A172 (cell line): ENCODE data around the gene KAT2B. TPM values are rescaled to one million over a fixed set of nuclear protein-coding genes. Genes with fewer than 3 reads are reported as not detected.

ENCODE experiments used
- DNase-seq: peaks from one replicate; pipeline ENCODE4 v3.0.0-alpha.2; 2015; ENCODE audit warnings: low spot score
- total RNA-seq: library from RNA; depleted of rRNA; stranded (reverse); fragments of >200 nt; shearing (Covaris generic); gene quantifications from 2 replicates; pipeline ENCODE4 v1.2.3, GENCODE V29; 2014

Gene KAT2B
- total RNA-seq, 1 experiment from 2014 or later = 14.0 TPM

DNA sequence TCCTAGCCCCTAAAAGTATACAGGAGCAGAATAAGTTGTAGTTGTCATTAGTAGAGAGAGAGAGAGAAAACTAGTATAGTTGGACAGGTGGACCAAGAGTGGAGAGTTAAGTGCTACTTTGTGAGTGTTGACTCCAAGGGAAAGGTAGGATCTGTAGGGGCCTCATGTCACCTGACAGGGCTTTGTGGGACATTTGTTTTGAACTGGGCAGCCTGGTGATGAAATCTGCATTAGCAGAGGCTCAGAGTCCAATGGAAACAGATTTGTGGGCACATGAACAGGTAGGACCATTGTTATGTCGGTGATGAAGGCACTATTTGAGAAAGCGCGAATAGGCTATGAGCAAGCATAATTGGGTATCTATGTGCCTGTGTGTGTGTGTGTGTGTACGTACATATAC lies 102.3 kb downstream of the KAT2B start:
- DNase-seq = no peak

GRCh38 chr3:20143519-20143918 lies 103.3 kb downstream of the KAT2B start:
- DNase-seq = no peak

- no peak for DNase-seq
Measured at GRCh38 chr3:20145874-20146273, 105.6 kb downstream of the KAT2B start.

GRCh38 chr3:20146301-20146700 lies 106.1 kb downstream of the KAT2B start:
- DNase-seq = no peak

- no peak for DNase-seq
Measured at GRCh38 chr3:20147361-20147760, 107.1 kb downstream of the KAT2B start.

GRCh38 chr3:20148466-20148865 lies 108.2 kb downstream of the KAT2B start:
- no peak for DNase-seq

DNA sequence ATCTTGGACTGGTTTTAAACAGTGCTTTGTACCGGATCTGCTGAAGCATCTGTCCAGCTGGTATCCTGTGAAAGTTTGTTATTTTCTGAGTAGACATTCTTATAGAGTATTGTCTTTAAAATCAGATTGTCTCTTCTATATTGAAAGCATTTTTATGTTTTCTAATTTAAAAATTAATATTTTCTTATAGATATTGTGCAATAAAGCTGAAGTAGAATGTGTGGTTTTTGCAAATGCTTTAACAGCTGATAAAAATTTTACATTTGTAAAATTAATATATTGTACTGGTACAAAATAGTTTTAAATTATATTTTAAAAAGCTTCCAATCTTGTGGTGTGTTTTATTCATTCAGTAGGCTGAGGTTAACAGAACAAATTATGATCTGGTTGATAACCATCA lies 113.8 kb downstream of the KAT2B start:
- DNase-seq = no peak

- DNase-seq = no peak
Measured at GRCh38 chr3:20154928-20155327, 114.7 kb downstream of the KAT2B start.

DNA sequence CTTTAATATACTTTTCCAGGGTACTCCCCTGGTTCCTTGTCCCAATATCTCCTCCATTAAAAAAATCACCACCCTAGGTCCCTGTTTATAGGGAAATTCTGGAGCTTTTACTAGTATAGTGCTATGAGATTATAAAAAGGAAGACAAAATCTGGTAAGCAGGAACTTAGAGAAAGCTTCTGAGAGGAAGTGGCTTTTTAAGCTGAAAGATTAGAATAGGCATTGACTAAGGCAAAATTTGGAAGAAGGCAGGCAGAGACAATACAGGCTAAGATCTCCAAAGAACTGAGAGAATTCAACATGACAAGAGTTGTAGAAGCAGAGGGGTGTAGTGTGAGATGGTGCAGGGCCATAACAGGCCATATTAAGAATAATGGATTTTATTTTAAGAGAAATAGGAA lies 120.0 kb downstream of the KAT2B start:
- no peak for DNase-seq

- DNase-seq = no peak
Measured at GRCh38 chr3:20161714-20162113, 121.5 kb downstream of the KAT2B start.

DNA sequence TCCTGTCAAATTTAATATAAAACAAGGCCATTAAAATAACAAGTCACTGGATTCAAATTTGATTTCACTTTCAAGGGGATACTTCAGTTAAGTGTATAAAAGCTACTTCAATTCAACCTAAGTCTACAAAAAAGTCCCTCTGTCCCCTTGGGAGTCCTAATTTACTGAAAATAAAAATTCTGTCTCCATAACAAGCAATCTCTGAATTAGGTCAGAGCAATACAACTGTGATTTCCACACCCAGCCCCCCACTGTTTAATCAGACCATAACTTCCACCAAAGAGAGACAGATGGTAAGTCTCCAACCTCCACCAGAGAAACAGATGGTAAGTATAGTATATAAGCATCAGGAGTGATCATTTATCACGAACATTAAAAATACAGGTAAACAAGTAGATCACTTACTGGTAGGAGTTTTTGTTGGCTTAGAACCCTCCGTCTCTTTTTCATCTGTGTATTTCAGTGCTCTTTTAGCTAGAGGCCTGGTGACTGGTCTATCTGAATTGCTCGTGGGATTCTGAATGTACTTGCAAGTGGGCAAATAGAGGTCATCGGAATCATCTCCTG lies 133.7 kb downstream of the KAT2B start:
- DNase-seq = no peak

DNA sequence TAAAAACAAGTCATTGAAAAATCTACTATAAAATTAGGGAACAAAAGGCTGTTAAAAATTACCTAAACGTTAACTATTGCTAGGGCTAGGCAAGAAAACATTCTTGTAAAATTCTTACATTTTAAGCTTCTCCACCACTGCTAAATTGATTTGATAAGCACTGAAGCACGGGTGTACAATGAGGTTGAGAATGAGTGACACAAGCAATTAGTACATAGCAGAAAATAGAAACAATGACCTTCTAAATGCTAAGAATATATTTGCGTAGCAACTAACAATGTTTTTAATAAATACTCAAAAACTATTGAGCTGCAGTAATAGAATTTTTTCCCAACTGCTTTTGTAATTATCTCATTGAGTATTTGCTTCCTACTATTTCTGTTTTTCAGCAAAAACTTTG lies 141.0 kb downstream of the KAT2B start:
- DNase-seq = no peak

DNA sequence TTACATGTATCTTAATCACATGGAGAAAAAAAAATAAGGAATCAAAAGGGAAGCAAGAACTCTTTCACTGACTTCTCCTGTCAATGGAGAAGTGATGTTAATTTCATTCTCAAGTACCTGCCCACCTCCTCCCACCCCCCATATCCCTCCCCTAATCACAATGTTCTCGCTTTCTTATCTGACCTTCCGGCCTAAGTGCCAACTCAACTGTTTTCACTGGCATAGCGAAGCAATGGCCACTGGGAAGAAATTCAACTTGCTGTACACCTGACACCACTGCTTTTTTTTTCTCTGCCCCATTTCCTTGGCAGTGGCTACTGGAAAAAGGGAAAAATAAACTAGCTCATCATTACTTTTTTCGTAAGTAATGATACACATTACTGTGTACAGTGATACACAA lies 142.0 kb downstream of the KAT2B start:
- DNase-seq = no peak

DNA sequence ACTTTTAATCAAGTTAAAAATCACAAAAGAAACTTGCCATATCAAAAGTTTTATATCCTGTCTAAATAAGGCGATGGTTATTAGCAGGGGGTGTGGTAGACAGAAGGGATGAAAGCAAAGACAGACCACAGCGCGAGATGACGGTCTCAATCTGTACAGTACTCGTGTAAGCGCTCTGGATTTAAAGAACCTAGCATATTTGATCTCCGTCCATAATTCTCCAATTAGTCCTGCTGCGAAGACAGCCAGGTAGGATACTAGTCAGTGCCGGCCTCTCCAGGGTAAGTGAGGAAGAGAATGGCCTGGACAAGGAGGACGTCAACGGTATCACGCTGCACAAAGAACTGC lies 145.1 kb downstream of the KAT2B start:
- peak; percentile 33 for DNase-seq

DNA sequence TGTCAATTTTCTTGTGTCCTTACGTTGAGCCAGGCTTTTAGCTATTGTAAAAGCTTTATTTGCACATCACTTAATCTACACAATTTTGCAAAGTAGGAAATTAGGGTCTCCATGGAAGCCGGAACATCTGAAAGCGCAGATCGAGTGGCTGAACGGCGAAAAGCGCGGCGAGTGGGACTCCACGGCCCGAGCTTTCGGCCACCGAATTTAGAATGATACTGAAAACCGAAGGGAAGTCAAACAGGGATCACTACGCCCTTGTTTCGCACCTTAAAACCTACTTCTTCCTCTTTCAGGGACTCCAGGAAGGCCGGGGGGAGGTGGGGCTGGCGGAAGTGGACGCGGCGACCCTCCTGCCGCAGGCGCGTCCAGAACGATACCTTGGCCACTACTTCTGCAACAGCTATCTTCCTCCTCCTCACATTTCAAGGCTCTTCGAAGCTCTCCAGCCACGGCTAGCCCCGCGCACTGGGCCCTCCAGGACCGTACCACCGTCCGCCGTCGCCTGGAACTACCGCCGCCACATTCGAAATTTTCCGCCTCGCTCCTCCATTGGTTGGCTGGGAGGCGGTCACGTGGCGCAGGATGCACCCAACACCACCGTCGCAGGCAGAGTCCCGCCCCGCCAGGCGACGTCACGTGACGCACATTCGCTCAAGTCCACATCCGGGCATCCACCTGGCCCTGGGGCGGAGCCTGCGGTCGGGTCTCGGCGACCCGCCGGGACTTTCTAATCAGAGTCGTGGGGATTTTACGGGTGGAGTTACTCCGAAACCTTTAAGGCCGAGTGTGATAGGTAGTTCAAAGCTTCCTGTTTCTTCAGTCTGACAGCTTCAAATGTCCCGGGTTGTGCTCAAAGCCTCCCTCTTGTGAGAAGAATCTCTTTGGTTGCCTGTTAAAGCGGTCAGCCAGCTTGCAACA lies 145.7 kb downstream of the KAT2B start, which contains the start of gene SGO1:
Gene SGO1 (minus strand): TSS at position 528 of the 921 bp plus-strand sequence. CDS start 2,179 bp downstream, outside the sequence.
- DNase-seq = peak; percentile 97

DNA sequence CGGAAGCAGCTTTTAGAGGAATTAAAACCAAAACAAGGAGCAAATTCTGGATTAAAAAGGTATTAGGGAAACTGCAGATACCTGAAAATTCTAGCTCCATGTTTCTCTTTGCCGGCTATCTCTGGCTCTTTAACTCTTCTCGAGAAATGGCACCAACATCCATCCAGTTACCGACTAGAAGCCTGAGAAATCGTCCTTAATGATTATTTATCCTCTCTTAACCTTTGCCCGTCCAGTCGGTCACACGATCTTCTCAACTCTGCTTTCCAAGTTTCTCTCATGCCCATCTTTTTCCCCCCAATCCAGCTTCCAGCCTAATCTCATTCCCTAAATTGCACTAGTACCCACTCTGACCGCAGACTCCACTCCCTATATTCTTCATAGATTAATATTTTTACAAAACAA lies 146.4 kb downstream of the KAT2B start:
- no peak for DNase-seq

- DNase-seq = no peak
Measured at GRCh38 chr3:20190991-20191390, 150.7 kb downstream of the KAT2B start.

DNA sequence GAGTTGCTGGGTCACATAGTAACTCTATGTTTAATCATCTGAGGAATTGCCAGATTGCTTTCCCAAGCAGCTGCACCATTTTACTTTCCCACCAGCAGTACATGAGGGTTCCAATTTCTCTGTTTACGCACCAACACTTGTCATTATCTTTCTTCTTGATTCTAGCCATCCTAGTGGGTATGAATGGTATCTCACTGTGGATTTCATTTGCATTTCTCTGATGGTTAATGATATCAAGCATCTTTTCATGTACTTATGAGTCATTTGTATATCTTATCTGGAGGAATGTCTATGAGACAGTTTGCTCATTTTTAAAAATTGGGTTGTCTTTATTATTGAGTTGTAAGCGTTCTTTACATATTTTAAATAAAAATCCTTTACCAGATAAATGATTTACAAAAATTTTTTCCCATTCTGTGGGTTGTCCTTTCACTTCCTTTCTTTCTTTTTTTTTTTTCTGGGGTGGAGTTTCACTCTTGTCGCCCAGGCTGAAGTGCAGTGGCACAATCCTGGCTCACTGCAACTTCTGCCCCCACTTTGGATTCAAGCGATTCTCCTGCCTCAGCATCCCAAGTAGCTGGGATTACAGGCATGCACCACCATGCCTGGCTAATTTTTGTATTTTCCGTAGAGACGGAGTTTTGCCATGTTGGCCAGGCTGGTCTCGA lies 154.7 kb downstream of the KAT2B start:
- DNase-seq = no peak

DNA sequence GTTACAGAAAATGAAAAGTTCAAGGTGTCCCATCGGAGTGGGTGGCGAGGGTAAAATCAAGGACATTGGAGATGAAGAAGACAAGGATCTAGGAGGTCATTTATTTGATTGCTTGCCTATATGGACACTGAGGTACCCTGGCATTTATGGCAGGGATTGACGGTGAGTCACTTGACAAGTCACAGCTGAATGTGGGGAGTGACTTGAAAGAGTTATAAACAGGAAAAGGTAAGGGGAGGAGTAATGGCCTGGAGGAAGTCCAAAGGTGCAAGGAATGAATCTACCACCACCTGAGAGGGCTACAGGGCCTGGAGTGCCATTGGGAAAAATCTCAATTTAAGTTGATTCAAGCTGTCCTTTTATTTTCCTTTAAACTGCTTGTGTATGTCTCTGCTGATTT lies 157.5 kb downstream of the KAT2B start:
- DNase-seq = no peak

DNA sequence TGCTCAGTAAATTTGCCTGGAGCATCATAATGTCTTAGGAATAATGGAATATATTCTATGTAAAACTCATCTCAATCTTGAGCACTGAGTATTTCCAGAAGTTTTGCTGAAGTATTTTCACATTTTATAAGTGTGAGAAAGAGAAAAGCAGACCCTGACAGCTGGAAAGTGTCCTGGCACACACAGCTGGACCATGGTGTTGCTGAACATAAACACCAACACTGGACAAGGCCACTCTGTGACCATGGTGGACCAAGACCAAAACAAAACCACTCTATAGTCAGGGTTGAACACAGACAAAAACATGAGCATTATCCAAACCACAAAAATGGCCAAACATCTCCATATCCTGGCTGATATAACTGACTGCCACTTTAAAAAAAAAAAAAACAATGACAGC lies 160.9 kb downstream of the KAT2B start:
- DNase-seq = no peak
